NCI-H2081 (cell line): ENCODE data around the gene UQCRH.
"Not testable (repeated sequence)": the region's sequence is repeated elsewhere in the genome, so short reads cannot be mapped to it uniquely, and the experiment has no call there.

ENCODE experiments used
- DNase-seq, 2 experiments: peaks; one replicate each; lab custom pipeline; 2025; lab: John Stamatoyannopoulos, UW

UQCRH gene

DNA sequence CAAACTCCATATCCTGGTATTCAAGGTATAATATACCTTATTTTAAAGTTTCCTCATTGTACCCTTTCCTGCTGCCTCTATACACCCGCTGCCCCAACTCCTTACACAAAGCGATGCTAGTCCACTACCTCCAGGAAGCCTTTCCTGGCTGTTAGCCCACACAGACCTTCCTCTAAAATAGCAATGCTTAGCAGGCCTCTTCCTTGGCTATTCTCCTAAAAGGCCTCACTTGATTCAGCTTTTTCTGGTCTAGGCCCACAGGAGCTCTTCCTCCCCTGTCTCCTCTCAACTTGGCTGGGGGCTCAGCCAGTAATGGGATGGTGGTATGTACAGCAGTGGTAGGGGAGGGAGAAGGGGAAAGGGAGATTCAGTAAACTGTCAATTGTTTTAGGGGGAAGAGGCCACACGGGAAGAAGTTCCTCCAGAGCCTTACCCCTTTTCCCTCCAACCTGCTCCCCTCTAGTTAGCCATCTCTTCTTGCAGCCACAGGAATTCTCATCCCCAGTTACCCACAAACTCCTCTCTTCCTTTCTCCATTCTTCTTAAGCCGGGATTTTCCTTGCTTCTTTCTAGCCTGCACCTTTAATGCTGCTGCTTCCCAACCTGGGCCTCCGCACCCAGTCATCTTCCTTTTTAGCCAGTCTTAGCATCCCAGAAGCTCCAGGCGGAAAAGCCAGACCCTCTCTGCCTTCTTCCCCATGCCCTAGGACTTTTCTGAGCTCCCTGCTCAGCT lies 2.7 kb upstream of the UQCRH start:
- DNase-seq = no peak

DNA sequence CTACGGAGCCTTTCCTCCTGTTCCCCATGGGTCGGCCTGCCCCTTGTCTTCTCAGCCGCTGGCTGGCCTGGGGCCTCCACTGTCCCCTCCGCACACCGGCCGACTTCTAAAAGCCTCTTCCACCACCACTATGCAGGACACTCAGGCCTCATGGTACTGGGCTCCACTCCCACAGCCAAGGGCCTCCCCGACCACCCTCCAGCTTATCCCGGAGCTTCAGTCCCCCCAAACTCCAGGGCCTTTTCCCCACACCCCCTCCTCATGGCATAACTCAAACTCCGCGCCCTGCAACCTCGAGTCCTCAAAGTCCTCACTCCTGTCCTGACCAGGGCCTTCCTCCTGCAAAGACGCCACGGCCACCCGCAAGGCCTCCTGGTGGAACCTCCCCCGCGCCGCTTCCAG lies 2.1 kb upstream of the UQCRH start:
- no peak for DNase-seq

DNA sequence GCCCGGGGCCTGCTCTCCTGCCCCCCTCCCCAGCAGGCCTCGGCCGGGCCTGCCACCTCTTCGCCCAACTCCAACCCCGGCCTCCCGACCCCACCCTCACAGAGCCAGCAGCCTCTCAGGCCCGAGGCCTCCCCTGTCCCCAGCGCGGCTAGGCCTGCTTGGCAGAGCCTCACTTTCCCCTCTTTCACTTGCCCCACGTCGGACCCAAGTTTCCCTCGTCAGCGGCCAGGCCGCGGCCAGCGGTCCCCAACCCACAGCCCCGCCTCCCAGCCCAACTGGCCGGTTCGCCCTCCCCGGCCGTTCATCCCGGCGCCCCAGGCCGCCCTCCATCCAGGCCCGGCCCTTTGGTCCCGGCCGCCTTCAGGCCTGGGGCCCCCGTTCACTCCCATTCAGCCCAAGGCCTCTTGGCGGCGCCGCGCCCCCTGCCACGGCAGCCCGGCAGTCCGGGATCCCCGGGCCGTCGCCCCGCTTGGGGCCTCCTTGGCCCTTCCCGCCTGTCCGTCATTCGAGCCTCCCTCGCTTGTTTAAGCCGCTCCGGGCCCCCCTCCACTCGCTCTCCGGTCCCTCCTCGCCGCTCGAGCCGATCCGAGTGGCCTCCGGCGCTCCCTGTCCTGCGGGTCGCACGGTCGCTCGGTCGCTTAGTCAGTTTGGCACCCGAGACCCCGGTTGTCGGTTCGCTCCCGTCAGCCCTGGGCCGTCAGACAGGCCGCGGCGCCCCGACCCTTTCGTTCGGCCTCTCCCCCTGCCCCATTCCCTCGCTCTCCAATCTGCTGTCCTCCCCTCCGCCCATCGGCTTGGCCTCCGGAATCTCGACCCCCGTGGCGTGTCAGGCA lies 1.5 kb upstream of the UQCRH start:
- peak; percentile 43 to 52 for DNase-seq

DNA sequence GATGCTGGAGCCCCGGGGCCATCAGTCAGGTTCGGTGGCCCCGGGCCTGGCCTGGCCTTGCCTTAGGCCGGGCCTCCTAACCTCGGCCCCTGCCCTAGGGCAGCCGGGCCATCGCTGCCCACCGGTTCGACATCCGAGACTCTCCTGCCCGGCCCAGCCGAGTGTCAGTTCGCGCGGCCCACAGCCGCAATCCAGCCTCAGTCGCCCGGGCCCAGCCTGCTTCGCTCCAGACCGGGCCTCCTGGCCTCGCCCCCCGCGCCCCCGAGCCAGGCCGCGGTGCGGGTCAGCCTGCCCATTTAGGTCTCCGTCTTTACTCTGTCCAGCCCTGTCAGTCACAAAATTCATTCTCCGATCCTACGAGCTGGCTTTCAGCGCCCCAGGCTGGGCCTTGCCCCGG lies 859 bp upstream of the UQCRH start:
- no peak for DNase-seq

DNA sequence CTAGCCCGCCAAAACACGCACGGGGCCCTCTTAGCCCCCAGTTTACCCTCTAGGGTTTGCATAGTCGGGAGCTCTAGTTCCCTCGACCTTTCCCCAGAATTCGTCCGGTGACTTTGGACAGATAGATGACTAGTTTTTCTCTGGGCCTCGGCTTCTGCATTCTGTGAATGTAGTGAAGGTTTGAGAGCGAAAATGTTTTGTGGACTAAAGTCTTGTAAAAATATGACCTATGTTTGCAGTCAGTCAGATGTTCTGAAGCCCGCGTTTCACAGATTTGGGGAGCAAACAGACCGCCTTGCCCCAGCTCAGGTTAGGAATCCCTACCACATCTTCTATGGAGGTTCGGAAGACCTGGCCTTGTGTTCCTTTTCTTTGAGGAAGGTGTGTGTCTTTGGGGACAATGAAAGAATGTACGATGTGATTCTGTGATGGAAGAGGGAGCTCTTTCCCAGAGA lies 401 bp downstream of the UQCRH start:
- peak in 1 of 2 experiments; percentile 39 for DNase-seq

DNA sequence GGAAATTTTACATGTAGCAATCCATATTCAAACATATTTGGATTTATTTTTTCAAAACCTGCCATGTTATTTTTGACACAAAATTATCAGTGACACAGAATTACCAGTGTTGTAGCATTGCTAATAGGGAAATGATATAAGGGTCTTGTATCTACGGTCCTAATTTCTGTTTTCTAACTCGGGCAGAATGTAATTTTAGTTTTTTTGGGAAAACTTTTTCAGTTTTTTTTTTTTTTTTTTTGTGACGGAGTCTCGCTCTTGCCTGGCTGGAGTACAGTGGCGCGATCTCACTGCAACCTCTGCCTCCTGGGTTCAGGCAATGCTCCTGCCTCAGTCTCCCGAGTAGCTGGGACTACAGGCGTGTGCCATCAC lies 2.6 kb downstream of the UQCRH start:
- DNase-seq = no peak

DNA sequence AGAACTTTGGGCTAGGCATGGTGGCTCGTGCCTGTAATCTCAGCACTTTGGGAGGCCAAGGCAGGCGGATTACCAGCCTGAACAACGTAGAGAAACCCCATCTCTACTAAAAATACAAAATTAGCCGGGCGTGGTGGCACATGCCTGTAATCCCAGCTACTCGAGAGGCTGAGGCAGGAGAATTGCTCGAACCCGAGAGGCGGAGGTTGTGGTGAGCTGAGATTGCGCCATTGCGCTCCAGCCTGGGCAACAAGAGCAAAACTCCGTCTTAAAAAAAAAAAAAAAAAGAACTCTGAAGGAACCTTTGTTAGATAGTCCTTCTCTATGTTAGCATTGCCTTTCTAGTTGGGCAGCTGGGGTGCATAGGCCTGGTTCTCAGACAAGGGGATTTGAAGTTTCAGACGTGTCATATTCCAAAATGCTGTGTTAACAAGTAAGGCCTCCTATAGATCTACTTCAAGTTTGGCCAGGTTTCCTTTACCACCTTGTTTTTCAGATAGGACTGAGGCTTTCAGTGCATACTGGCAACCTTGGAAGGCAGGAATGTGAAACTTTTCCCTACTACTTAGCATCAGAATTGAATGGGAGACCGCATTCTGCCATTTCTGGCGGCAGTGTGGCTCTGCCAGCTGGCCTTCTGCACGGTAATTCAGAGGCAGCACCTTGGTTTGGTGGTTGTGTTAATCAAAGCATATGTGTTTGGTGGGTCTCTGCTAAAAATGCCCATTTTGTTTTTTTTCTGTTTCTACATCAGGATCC lies 6.1 kb downstream of the UQCRH start:
- DNase-seq = no peak

DNA sequence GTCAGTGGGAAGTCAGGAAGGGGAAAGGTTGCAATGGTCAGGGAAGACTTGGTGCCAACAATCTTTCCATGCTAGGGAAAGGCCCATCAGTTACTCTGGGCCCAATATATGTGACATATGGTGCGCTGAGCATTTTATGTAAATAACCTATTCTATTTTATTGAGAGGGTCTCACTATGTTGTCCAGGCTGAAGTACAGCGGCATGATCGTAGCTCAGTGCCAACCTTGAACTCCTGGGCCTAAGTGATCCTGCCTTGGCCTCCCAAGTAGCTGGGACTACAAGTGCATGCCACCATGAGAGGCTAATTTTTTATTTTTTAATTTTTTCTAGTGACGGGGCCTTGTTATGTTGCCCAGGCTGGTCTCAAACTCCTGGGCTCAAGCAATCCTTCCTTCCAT lies 6.8 kb downstream of the UQCRH start:
- DNase-seq = no peak

DNA sequence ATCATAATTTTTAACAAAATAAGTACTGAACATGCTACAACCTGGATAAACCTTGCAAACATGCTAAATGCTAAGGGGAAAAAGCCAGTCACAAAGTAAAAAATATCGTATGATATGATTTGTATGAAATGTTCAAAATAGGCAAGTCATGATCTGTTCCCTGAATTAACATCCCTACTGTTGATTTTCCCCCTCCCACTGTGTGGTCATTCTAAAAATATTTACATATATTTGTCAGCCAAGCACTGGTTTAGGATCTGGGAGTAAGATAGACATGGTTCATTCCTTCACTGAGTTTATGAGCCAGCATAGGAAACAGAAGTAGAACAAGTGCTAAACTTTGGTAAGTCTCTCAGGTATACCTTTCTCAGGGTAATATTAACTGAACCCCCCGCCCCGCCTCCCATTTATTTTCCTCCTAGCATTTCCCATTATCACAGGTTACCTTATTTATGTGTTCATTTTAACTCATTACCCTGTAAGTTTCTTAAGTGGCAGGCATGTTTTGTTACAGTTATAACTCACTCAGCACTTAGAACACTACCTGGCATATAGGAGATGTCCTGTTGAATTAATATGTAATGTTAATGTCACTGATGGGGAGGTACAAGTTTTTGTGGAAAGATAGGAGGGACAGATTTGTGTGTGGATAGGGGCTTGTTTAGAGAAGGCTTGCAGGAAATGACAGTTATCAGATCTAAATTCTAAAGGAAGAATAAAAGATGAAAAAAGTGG lies 12.3 kb downstream of the UQCRH start:
- DNase-seq = no peak

DNA sequence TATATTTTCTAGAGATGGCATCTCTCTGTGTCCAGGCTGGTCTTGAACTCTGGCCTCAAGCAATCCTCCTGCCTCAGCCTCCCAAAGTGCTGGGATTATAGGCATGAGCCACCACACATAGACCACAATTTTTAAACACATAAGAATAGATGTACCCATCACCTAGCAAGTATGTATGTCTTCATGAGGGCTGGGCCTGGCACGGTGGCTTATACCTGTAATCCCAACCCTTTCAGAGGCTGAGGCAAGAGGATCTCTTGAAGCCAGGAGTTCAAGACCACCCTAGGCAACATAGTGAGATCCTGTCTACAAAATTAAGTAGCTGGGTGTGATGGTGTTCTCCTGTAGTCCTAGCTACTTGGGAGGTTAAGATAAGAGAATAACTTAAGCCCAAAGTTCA lies 13.8 kb downstream of the UQCRH start:
- no peak for DNase-seq

DNA sequence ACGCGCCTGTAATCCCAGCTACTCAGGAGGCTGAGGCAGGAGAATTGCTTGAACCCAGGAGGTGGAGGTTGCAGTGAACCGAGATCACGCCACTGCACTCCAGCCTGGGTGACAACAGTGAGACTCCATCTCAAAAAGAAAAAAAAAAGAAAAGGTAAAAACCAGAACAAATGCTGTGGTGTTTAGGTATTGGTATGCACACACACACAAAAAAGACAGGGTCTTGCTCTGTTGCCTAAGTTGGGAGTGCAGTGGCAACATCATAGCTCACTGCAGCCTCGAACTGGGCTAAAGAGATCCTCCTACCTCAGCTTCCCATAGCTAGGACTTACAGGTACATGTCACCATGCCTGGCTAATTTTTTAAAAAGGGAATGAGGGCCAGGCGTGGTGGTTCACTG lies 15.8 kb downstream of the UQCRH start:
- DNase-seq = not testable (repeated sequence)

DNA sequence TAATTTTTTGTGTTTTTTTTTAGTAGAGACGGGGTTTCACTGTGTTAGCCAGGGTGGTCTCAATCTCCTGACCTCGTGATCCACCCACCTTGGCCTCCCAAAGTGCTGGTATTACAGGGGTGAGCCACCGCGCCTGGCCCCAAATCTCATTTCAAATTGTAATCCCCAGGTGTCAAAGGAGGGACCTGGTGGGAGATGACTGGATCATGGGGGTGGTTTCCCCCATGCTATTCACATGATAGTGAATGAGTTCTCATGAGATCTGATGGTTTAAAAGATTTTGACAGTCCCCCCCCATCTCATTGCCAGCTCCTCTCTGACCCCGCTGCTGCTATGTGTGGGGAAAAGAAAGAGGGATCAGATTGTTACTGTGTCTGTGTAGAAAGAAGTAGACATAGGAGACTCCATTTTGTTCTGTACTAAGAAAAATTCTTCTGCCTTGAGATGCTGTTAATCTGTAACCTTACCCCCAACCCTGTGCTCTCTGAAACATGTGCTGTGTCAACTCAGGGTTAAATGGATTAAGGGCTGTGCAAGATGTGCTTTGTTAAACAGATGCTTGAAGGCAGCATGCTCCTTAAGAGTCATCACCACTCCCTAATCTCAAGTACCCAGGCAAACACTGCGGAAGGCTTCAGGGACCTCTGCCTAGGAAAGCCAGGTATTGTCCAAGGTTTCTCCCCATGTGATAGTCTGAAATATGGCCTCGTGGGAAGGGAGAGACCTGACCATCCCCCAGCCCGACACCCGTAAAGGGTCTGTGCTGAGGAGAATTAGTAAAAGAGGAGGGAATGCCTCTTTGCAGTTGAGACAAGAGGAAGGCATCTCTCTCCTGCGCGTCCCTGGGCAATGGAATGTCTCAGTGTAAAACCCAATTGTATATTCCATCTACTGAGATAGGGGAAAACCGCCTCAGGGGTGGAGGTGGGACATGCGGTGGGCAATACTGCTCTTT lies 16.7 kb downstream of the UQCRH start:
- not testable (repeated sequence) for DNase-seq

DNA sequence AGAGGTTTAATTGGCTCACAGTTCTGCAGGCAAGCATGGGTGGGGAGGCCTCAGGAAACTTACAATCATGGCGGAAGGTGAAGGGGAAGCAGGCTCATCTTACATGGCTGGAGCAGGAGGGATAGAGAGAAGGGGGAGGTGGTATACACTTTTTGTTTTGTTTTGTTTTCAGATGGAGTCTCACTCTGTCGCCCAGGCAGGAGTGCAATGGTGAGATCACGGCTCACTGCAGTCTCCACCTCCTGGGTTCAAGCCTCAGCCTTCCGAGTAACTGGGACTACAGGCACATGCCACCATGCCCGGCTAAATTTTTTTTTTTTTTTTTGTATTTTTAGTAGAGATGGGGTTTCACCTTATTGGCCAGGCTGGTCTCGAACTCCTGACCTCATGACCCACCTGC lies 18.7 kb downstream of the UQCRH start:
- DNase-seq = not testable (repeated sequence)

DNA sequence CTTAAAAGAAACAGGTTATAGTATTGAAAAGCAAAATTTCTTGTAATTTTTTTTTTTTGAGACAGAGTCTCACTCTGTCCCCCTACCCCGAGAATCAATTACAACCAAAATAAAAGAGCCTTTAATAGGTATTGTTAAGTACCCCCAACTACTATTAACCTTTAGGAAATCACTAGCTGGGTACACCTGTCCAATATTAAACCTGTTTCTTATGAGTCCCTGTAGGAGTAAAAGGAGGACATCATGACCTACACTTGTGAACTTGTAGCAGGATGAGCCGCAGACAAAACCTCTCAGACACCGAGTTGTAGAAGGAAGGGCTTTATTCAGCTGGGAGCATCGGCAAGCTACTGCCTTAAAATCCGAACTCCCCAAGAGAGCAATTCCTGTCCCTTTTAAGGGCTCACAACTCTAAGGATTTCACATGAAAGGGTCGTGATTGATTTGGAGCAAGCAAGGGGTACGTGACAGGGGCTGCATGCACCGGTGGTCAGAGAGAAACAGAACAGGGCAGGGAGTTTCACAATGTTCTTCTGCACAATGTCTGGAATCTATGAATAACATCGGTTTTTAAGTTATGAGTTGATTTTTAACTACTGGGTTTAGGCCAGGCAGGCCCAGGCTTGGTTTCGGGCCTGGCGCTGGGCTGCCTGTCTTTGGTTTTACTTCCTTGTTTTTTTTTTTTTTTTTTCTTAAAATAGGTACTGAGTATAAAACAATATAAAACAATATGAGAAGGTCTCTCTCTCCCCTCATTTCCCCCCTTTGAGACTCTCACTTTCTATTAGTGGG lies 22.0 kb downstream of the UQCRH start:
- DNase-seq = not testable (repeated sequence)

DNA sequence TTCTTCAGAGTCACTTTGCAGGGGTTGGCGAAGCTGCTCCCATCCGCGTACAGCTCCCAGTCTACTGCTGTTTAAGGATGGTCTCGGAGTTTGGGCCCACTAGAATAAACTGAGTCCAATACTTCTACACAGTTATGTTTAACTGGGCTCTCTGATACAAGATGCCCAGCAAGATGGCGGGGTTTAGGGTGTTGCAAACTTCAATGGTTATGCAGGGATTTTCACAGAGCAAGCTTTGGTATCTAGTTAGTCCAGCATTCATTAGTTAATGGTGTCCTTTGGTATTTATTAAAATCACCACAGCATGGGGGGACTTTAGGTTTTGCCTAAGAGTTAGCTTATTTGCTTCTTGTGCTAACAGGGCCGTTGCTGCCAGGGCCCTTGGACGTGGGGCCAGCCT lies 24.7 kb downstream of the UQCRH start:
- DNase-seq = not testable (repeated sequence)

DNA sequence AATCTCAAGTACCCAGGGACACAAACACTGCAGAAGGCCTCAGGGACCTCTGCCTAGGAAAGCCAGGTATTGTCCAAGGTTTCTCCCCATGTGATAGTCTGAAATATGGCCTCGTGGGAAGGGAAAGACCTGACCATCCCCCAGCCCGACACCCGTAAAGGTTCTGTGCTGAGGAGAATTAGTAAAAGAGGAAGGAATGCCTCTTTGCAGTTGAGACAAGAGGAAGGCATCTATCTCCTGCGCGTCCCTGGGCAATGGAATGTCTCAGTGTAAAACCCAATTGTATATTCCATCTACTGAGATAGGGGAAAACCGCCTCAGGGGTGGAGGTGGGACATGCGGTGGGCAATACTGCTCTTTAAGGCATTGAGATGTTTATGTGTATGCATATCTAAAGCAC lies 26.3 kb downstream of the UQCRH start:
- DNase-seq = not testable (repeated sequence)

DNA sequence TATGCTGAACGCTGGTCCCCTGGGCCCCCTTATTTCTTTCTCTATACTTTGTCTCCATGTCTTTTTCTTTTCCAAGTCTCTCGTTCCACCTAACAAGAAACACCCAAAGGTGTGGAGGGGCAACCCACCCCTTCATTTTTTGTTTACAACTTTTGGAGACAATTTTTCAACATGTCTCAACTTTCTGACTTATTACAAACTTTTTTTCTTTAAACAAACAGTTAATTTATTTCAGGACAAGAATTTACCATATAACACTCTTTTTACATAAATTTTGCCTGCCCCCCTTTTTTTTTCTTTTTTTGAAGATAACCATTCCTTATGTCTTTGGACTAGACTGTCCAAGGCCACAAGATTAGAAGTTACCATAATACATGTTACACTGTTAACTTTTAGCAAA lies 26.9 kb downstream of the UQCRH start:
- not testable (repeated sequence) for DNase-seq

DNA sequence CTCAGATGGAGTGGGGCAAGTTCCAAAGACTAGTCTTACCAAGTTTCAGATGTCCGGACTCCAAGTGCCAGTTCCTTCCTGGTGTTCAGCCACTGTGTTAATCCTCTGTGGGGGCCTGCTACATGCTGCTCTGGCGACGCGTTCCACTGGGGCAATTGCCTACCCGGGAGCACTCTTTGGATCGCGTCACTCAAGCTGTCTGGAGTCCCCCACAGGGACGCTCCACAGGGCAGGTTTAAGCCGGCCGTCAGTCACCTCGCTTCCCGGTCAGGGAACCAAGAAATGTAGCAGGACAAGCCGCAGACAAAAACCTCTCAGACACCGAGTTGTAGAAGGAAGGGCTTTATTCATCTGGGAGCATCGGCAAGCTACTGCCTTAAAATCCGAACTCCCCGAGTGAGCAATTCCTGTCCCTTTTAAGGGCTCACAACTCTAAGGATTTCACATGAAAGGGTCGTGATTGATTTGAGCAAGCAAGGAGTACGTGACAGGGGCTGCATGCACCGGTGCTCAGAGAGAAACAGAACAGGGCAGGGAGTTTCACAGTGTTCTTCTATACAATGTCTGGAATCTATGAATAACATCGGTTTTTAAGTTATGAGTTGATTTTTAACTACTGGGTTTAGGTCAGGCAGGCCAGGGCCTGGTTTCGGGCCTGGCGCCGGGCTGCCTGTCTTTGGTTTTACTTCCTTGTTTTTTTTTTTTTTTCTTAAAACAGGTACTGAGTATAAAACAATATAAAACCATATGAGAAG lies 28.5 kb downstream of the UQCRH start:
- DNase-seq = not testable (repeated sequence)
